Activated CD8-positive, alpha-beta T cell treated with anti-CD3 and anti-CD28 coated beads for 36 hours (primary cell): ENCODE results near the gene ERC2. TPM values are rescaled to one million over a fixed set of nuclear protein-coding genes. Genes with fewer than 3 reads are reported as not detected.

Experiments used
- ATAC-seq: fragments of 200-7000 bp; cut with Tn5 transposase; one replicate; pipeline ENCODE4 v1.10.0; 2021; ENCODE audit warnings: mild to moderate bottlenecking, moderate library complexity
- CTCF ChIA-PET: fragments of 350-600 bp; sonication (Branson Sonifier 250); formaldehyde crosslinking; loops from one replicate; lab custom pipeline; 2021; ENCODE audit warnings: antibody characterized with exemption; lab: Charles Lee
- POLR2A ChIA-PET: fragments of 350-600 bp; sonication (Branson Sonifier 250); formaldehyde crosslinking; loops from one replicate; lab custom pipeline; 2021; ENCODE audit warnings: antibody characterized with exemption; lab: Charles Lee
- DNase-seq: peaks from one replicate; pipeline ENCODE4 v3.0.0-alpha.2; 2020
- H3K27ac Mint-ChIP-seq: one replicate; pipeline ENCODE4 v1.8.0; 2021; ENCODE audit warnings: mild to moderate bottlenecking, mixed read lengths
- H3K27me3 Mint-ChIP-seq: one replicate; pipeline ENCODE4 v1.8.0; 2021; ENCODE audit warnings: mixed read lengths
- H3K36me3 Mint-ChIP-seq: one replicate; pipeline ENCODE4 v1.8.0; 2021; ENCODE audit warnings: low read depth, mixed read lengths
- H3K4me1 Mint-ChIP-seq: one replicate; pipeline ENCODE4 v1.8.0; 2021; ENCODE audit warnings: low read depth, mixed read lengths
- H3K4me3 Mint-ChIP-seq: one replicate; pipeline ENCODE4 v1.8.0; 2021; ENCODE audit warnings: mild to moderate bottlenecking, moderate library complexity, mixed read lengths
- H3K9me3 Mint-ChIP-seq: one replicate; pipeline ENCODE4 v1.8.0; 2021; ENCODE audit warnings: mixed read lengths
- intact Hi-C: fragments of 100-400 bp; cut with micrococcal nuclease; formaldehyde crosslinking; loops from one replicate; pipeline ENCODE4 v1.10.0; 2022
- total RNA-seq, 2 experiments: library from RNA; stranded (reverse); gene quantifications; one replicate each; pipeline ENCODE4 v1.2.3, GENCODE V29; 2021
- TF ChIP-seq, protein P1 (sequence below): fragments of 200-600 bp; IDR thresholded peaks from one replicate; pipeline ENCODE4 v1.8.0; 2022; ENCODE audit warnings: antibody characterized with exemption, mild to moderate bottlenecking

ERC2 gene
- total RNA-seq, 2 experiments from 2014 or later: 0.18 to 0.52 TPM

DNA sequence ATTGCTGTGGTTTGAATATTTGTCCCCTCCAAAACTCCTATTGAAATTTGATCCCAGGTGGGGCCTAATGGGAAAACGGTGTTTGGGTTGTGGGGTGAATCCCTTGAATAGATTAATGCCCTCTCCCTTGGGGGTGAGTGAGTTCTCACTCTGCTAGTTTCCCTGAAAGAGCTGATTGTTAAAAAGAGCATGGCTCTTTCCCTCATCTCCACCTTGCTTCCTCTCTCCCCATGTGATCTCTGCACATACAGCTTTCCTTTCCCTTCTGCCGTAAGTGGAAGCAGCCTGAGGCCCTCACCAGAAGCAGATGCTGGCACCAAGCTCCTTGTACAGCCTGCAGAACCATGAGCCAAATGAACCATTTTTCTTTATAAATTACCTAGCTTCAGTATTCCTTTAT, 586.3 kb downstream of the ERC2 start:
- Mint-ChIP-seq H3K36me3 (no peaks in the 10 kb centered on the region), H3K27ac (no peak overlapping the region), H3K4me1 (no peaks in the 10 kb centered on the region), H3K4me3 (no peak overlapping the region), H3K27me3 (no peaks in the 10 kb centered on the region), H3K9me3 (no peaks in the 10 kb centered on the region)
- TF ChIP-seq, protein P1, sequence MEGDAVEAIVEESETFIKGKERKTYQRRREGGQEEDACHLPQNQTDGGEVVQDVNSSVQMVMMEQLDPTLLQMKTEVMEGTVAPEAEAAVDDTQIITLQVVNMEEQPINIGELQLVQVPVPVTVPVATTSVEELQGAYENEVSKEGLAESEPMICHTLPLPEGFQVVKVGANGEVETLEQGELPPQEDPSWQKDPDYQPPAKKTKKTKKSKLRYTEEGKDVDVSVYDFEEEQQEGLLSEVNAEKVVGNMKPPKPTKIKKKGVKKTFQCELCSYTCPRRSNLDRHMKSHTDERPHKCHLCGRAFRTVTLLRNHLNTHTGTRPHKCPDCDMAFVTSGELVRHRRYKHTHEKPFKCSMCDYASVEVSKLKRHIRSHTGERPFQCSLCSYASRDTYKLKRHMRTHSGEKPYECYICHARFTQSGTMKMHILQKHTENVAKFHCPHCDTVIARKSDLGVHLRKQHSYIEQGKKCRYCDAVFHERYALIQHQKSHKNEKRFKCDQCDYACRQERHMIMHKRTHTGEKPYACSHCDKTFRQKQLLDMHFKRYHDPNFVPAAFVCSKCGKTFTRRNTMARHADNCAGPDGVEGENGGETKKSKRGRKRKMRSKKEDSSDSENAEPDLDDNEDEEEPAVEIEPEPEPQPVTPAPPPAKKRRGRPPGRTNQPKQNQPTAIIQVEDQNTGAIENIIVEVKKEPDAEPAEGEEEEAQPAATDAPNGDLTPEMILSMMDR: no peak
- CTCF ChIA-PET: no interaction called here
- DNase-seq: no peak
- intact Hi-C loops: no loop called here
- POLR2A ChIA-PET: no interaction called here
- no peak for ATAC-seq

DNA sequence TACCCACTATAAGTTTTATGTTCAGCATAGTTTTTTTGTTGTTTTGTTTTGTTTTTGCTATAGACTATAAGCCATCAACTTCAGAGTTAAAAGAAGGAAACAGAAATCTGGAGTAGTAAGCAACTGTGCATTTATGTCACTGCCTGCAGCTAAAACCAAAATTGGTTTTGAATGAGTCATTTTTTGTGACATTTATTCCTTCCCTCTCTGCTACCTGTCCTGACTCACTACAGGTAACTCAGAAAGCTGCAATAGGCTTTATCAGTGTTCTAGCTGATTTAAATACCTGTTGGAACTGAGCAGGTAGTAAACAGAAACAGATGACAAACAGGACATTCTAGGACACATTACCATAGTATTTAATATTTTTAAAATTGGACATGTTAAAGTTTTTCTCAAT, 587.9 kb downstream of the ERC2 start:
- TF ChIP-seq, protein P1: no peak
- H3K9me3 Mint-ChIP-seq: no peaks in the 10 kb centered on the region
- no peaks in the 10 kb centered on the region for H3K27me3 Mint-ChIP-seq
- no peaks in the 10 kb centered on the region for H3K36me3 Mint-ChIP-seq
- ATAC-seq (no peak), DNase-seq (no peak)
- ChIA-PET POLR2A (no interaction called here), CTCF (no interaction called here)
- no peaks in the 10 kb centered on the region for H3K4me1 Mint-ChIP-seq
- no peak overlapping the region for H3K27ac Mint-ChIP-seq
- intact Hi-C loops: no loop called here
- no peak overlapping the region for H3K4me3 Mint-ChIP-seq

DNA sequence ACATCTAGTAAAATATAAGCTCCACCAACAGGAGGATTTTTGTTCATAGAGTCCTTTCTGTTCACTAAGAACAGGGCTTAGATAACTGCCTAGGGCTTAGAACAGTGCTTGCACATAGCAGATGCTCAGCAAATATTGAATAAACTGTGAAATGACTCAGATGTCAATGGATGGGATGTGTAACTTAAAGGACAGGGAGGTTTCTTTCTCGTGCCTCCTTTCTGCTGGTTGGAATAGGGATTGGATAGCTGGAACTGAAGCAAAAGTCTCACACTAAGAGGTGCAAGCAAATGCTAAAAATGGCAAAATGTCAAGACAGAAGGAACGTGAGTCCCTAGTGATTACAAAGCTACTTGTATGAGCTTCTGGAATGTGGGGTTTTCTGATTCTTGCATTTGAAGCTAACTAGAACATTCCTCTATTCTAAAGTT, 588.4 kb downstream of the ERC2 start:
- intact Hi-C loops: no loop called here
- no peak for ATAC-seq

DNA sequence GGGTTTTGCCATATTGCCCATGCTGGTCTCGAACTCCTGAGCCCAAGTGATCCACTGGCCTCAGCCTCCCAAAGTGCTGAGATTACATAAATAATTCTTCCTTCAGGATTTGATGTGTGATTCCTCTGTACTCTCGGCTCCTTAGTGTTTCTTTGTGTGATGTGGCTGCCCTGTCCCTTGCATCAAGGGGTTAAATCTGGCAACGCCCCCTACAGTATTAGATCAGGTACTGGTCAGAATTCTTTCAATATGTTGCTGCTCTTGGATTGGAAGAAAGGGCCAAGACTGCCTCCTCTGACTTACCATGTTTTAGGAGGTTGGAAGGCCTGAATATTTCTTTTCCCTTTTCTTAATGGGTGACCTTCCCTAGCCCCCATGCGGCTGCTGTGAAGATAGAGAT, 590.6 kb downstream of the ERC2 start:
- intact Hi-C loops: no loop called here
- ChIA-PET POLR2A (no interaction called here), CTCF (no interaction called here)
- Mint-ChIP-seq H3K4me1 (no peaks in the 10 kb centered on the region), H3K27ac (no peak overlapping the region), H3K27me3 (no peaks in the 10 kb centered on the region), H3K9me3 (no peaks in the 10 kb centered on the region), H3K36me3 (no peaks in the 10 kb centered on the region), H3K4me3 (no peak overlapping the region)
- ATAC-seq (no peak), DNase-seq (no peak)
- TF ChIP-seq, protein P1: no peak

More for the DNA sequence above, 588.4 kb downstream of the ERC2 start:
- ChIA-PET CTCF (no interaction called here), POLR2A (no interaction called here)
- Mint-ChIP-seq H3K27me3 (no peaks in the 10 kb centered on the region), H3K4me1 (no peaks in the 10 kb centered on the region), H3K4me3 (no peak overlapping the region), H3K27ac (no peak overlapping the region), H3K36me3 (no peaks in the 10 kb centered on the region), H3K9me3 (no peaks in the 10 kb centered on the region)
- no peak for DNase-seq
- TF ChIP-seq, protein P1: no peak

DNA sequence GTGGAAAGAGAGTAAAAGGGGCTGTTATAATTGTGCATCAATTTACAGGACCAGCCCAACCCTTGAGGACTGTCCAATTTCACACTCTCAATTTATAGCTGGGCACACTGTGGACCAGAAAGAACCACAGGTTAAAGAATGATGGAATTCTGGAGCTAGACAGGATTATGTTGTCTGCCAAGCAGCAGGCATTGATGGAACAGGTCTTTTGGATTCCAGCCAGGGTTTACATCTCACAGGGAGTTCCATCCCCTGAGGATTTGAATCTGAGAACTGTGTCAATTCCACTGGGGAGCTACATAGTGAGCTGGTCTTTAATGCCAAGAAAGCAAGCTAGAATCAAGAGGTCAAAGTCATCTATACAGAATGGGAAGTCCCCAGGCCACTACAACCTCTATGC, 591.7 kb downstream of the ERC2 start:
- ATAC-seq (no peak), DNase-seq (no peak)
- intact Hi-C loops: no loop called here

More for the DNA sequence above, 591.7 kb downstream of the ERC2 start:
- H3K36me3 Mint-ChIP-seq: no peaks in the 10 kb centered on the region
- no peaks in the 10 kb centered on the region for H3K4me1 Mint-ChIP-seq
- TF ChIP-seq, protein P1: no peak
- H3K27me3 Mint-ChIP-seq: no peaks in the 10 kb centered on the region
- H3K4me3 Mint-ChIP-seq: no peak overlapping the region
- POLR2A ChIA-PET: no interaction called here
- CTCF ChIA-PET: no interaction called here
- no peaks in the 10 kb centered on the region for H3K9me3 Mint-ChIP-seq
- no peak overlapping the region for H3K27ac Mint-ChIP-seq
